GM23248 (cell line): ENCODE data around the gene IL19.

Experiments
- EZH2 ChIP-seq: fragments of 200-600 bp; sonication (generic); IDR thresholded peaks from 2 replicates; pipeline ENCODE4 v1.6.1; 2018; ENCODE audit warnings: antibody characterized with exemption, mild to moderate bottlenecking; ENCODE audit not compliant: insufficient read depth, poor library complexity, severe bottlenecking
- EZH2phosphoT487 ChIP-seq: fragments of 200-600 bp; sonication (generic); IDR thresholded peaks from 2 replicates; pipeline ENCODE4 v1.6.1; 2018; ENCODE audit warnings: antibody characterized with exemption, moderate library complexity, mild to moderate bottlenecking, low read depth; ENCODE audit not compliant: insufficient read depth

DNA sequence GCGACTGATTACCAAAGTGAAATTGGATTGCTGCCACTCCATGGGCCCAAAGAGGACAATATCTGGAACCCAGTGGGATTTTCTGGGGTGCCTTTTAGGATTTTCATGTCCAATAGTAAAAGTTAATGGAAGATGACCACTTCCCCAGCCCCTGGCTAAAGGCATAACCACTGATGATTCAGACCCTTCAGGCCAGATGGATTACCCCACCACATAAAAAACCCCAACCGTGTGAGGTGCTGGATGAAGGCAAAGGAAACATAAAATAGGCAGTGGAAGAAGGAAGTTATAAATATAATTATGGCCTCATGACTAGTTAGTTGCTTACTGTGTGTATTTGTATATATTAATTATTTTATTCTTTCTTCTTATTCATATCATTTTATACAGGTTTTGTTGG lies 41.9 kb downstream of the IL19 start:
- TF ChIP-seq EZH2 (no peak), EZH2phosphoT487 (no peak)
